ENCODE results near the gene EIF5AL1.
"Not testable (repeated sequence)": the region's sequence is repeated elsewhere in the genome, so short reads cannot be mapped to it uniquely, and the experiment has no call there.

GRCh38 chr10:79503787-79504186 lies 8.5 kb upstream of the EIF5AL1 start:
- not testable (repeated sequence) for TF ChIP-seq CTCF, POLR2A (IDR thresholded peaks at IDR 0.05)

Measured in suprapubic skin (tissue), 3 donors.